HEK293 (cell line): ENCODE results near the gene ARHGAP28.
A peak's percentile ranks its signal among the peaks of the same experiment; 100 is the strongest.

Source experiments
- ELK4 ChIP-seq: IDR thresholded peaks from 2 replicates; pipeline ENCODE4 v1.6.1; 2011; ENCODE audit warnings: mild to moderate bottlenecking, low read depth, low read length, borderline replicate concordance
- KLF16 ChIP-seq: fragments of 450-650 bp; formaldehyde crosslinking; IDR thresholded peaks from 2 replicates; pipeline ENCODE4 v1.5.1; 2017; ENCODE audit warnings: missing biosample characterization, missing genetic modification characterization
- PATZ1 ChIP-seq: fragments of 450-650 bp; formaldehyde crosslinking; IDR thresholded peaks from 2 replicates; pipeline ENCODE4 v1.5.1; 2016; ENCODE audit warnings: missing biosample characterization, missing genetic modification characterization
- PRDM10 ChIP-seq: fragments of 450-650 bp; formaldehyde crosslinking; IDR thresholded peaks from 2 replicates; pipeline ENCODE4 v1.5.1; 2016; ENCODE audit warnings: missing biosample characterization, missing genetic modification characterization
- PRDM4 ChIP-seq: fragments of 450-650 bp; formaldehyde crosslinking; IDR thresholded peaks from 2 replicates; pipeline ENCODE4 v1.5.1; 2017; ENCODE audit warnings: missing biosample characterization, missing genetic modification characterization
- SETDB1 ChIP-seq: IDR thresholded peaks from one replicate; pipeline ENCODE4 v1.6.1; 2017; ENCODE audit warnings: mild to moderate bottlenecking, low read length, moderate library complexity, mixed read lengths; ENCODE audit not compliant: insufficient read length
- SP3 ChIP-seq: fragments of 450-650 bp; formaldehyde crosslinking; IDR thresholded peaks from 2 replicates; pipeline ENCODE4 v1.5.1; 2016; ENCODE audit warnings: missing biosample characterization, missing genetic modification characterization
- ZBTB48 ChIP-seq: fragments of 450-650 bp; formaldehyde crosslinking; IDR thresholded peaks from 2 replicates; pipeline ENCODE4 v1.5.1; 2016; ENCODE audit warnings: missing biosample characterization, missing genetic modification characterization
- ZBTB6 ChIP-seq: fragments of 450-650 bp; formaldehyde crosslinking; IDR thresholded peaks from 2 replicates; pipeline ENCODE4 v1.5.1; 2017; ENCODE audit warnings: missing biosample characterization, missing genetic modification characterization
- ZIC2 ChIP-seq: fragments of 450-650 bp; formaldehyde crosslinking; IDR thresholded peaks from 2 replicates; pipeline ENCODE4 v1.5.1; 2016; ENCODE audit warnings: missing biosample characterization, missing genetic modification characterization
- ZNF140 ChIP-seq: fragments of 450-650 bp; formaldehyde crosslinking; IDR thresholded peaks from 2 replicates; pipeline ENCODE4 v1.5.1; 2016; ENCODE audit warnings: missing biosample characterization, missing genetic modification characterization
- ZNF174 ChIP-seq: fragments of 450-650 bp; formaldehyde crosslinking; IDR thresholded peaks from 2 replicates; pipeline ENCODE4 v1.5.0; 2017; ENCODE audit warnings: missing biosample characterization, mild to moderate bottlenecking, missing genetic modification characterization
- ZNF184 ChIP-seq: fragments of 450-650 bp; IDR thresholded peaks from 2 replicates; pipeline ENCODE4 v1.5.1; 2018; ENCODE audit warnings: missing biosample characterization, mild to moderate bottlenecking, missing genetic modification characterization
- ZNF362 ChIP-seq: fragments of 450-650 bp; formaldehyde crosslinking; IDR thresholded peaks from 2 replicates; pipeline ENCODE4 v1.5.1; 2016; ENCODE audit warnings: missing biosample characterization, missing genetic modification characterization
- ZNF394 ChIP-seq: fragments of 450-650 bp; formaldehyde crosslinking; IDR thresholded peaks from 2 replicates; pipeline ENCODE4 v1.5.1; 2016; ENCODE audit warnings: missing biosample characterization, missing genetic modification characterization, mild to moderate bottlenecking, moderate library complexity, borderline replicate concordance
- ZNF521 ChIP-seq: fragments of 450-650 bp; formaldehyde crosslinking; IDR thresholded peaks from 2 replicates; pipeline ENCODE4 v1.5.1; 2017; ENCODE audit warnings: missing biosample characterization, mild to moderate bottlenecking, missing genetic modification characterization
- ZNF610 ChIP-seq: fragments of 450-650 bp; formaldehyde crosslinking; IDR thresholded peaks from 2 replicates; pipeline ENCODE4 v1.5.1; 2016; ENCODE audit warnings: missing biosample characterization, missing genetic modification characterization, borderline replicate concordance
- ZNF639 ChIP-seq: fragments of 450-650 bp; formaldehyde crosslinking; IDR thresholded peaks from 2 replicates; pipeline ENCODE4 v1.5.1; 2016; ENCODE audit warnings: missing biosample characterization, missing genetic modification characterization
- ZNF692 ChIP-seq: fragments of 450-650 bp; formaldehyde crosslinking; IDR thresholded peaks from 2 replicates; pipeline ENCODE4 v1.5.1; 2016; ENCODE audit warnings: missing biosample characterization, missing genetic modification characterization

Gene ARHGAP28

GRCh38 chr18:6747646-6748045 lies 18.1 kb downstream of the ARHGAP28 start (continued):
- TF ChIP-seq ZNF140 (tag by site-specific recombination) (no peak), ZNF692 (tag by site-specific recombination) (peak; percentile 49; the same call in 1 of the 2 replicates), ZNF610 (tag by site-specific recombination) (no peak), PRDM4 (0 out of 2 replicates have a peak, but pooled peaks have one; percentile 46), SP3 (no peak), ZIC2 (tag by site-specific recombination) (no peak), ZNF184 (peak; percentile 48; the same call in 1 of the 2 replicates), PATZ1 (tag by site-specific recombination) (peak; percentile 45; the same call in 1 of the 2 replicates), ELK4 (no peak), ZNF362 (tag by site-specific recombination) (no peak), ZNF639 (tag by site-specific recombination) (no peak), ZNF394 (tag by site-specific recombination) (no peak; the same call in 1 of the 2 replicates), ZNF521 (no peak), SETDB1 (no peak), ZBTB48 (no peak), KLF16 (tag by site-specific recombination) (no peak), ZNF174 (tag by site-specific recombination) (no peak), ZBTB6 (no peak), PRDM10 (tag by site-specific recombination) (peak; percentile 85)
